GM18868 (cell line): ENCODE measurements around the gene FOXA2.

Experiments used
- ATAC-seq: cut with Tn5 transposase; IDR thresholded peaks from one replicate; pipeline ENCODE4 v1.9.1; 2021; ENCODE audit warnings: mild to moderate bottlenecking, moderate library complexity; ENCODE audit not compliant: unreplicated experiment

The FOXA2 gene

GRCh38 chr20:22584922-22585785 is 782 bp upstream of the FOXA2 start:
- ATAC-seq: peak; percentile 4

- ATAC-seq: no peak
These were observed 425 bp downstream of the FOXA2 start for GRCh38 chr20:22583773-22584521.

- ATAC-seq: no peak
These were observed 1.2 kb downstream of the FOXA2 start for GRCh38 chr20:22582964-22583772.

- ATAC-seq: no peak
These were observed 1.9 kb downstream of the FOXA2 start for GRCh38 chr20:22582386-22582963.

GRCh38 chr20:22581437-22582385 is 2.7 kb downstream of the FOXA2 start:
- ATAC-seq: no peak

- no peak for ATAC-seq
These were observed 4.4 kb downstream of the FOXA2 start for GRCh38 chr20:22579711-22580697.

- no peak for ATAC-seq
These were observed 5.3 kb downstream of the FOXA2 start for GRCh38 chr20:22579119-22579427.

- no peak for ATAC-seq
These were observed 5.9 kb downstream of the FOXA2 start for GRCh38 chr20:22578221-22579118.

GRCh38 chr20:22577515-22578220 is 6.7 kb downstream of the FOXA2 start:
- ATAC-seq: no peak

- ATAC-seq: no peak
These were observed 7.4 kb downstream of the FOXA2 start for GRCh38 chr20:22576733-22577514.

- ATAC-seq: no peak
These were observed 8.1 kb downstream of the FOXA2 start for GRCh38 chr20:22576273-22576672.

GRCh38 chr20:22575737-22576136 is 8.6 kb downstream of the FOXA2 start:
- ATAC-seq: no peak

GRCh38 chr20:22575087-22575721 is 9.2 kb downstream of the FOXA2 start:
- ATAC-seq: peak; percentile 62

- peak; percentile 9 for ATAC-seq
These were observed 9.8 kb downstream of the FOXA2 start for GRCh38 chr20:22574545-22575086.

- no peak for ATAC-seq
These were observed 11.9 kb downstream of the FOXA2 start for GRCh38 chr20:22572491-22572890.

- ATAC-seq: no peak
These were observed 12.3 kb downstream of the FOXA2 start for GRCh38 chr20:22572023-22572422.
